ENCODE results near the gene TBC1D2B. TPM values are rescaled to one million over a fixed set of nuclear protein-coding genes. Genes with fewer than 3 reads are reported as not detected.

The TBC1D2B gene
- polyA plus RNA-seq, 1 experiment, result 39.8 TPM

GRCh38 chr15:78072080-78072892, 5.2 kb downstream of the TBC1D2B start:
- POLR2A ChIA-PET, result no interaction called here
- CTCF ChIA-PET, result interaction anchor here (0.8 to 2.0 kb wide), 7 partner anchors 13 to 113 kb away, joined by 3 to 7 read pairs (median 3); no protein-coding TSS in a partner anchor

DNA sequence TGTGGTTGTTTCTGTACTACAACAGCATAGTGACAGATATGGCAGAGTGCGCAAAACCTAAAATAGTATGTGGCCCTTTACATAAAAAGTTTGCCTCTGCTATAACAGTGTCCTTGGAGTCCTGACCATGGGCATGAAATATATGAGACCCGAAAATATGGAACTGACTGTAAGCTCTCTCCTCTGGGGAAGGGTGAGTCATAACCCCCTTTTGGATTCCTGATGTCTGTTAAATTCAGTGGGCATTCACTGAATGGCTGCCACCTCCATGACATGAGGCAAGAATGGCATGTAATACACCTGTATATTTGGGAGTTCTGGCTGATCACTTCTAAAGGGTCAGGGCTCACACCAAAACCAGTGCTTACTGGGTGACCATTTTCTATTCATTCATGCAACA, 6.1 kb downstream of the TBC1D2B start:
- ChIA-PET POLR2A (no interaction called here), CTCF (interaction anchor here (0.9 to 2.0 kb wide), 3 partner anchors 29 to 112 kb away, joined by 3 to 7 read pairs (median 3); no protein-coding TSS in a partner anchor)
- TF ChIP-seq, protein P1, sequence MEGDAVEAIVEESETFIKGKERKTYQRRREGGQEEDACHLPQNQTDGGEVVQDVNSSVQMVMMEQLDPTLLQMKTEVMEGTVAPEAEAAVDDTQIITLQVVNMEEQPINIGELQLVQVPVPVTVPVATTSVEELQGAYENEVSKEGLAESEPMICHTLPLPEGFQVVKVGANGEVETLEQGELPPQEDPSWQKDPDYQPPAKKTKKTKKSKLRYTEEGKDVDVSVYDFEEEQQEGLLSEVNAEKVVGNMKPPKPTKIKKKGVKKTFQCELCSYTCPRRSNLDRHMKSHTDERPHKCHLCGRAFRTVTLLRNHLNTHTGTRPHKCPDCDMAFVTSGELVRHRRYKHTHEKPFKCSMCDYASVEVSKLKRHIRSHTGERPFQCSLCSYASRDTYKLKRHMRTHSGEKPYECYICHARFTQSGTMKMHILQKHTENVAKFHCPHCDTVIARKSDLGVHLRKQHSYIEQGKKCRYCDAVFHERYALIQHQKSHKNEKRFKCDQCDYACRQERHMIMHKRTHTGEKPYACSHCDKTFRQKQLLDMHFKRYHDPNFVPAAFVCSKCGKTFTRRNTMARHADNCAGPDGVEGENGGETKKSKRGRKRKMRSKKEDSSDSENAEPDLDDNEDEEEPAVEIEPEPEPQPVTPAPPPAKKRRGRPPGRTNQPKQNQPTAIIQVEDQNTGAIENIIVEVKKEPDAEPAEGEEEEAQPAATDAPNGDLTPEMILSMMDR (IDR thresholded peaks at IDR 0.05; ENCODE audit: insufficient read depth, low read depth, low read length), result no peak
- no peaks in the 10 kb centered on the region for H3K36me3 ChIP-seq (ENCODE audit: control insufficient read depth, insufficient read depth, low read length)
- H3K4me3 ChIP-seq (ENCODE audit: low read depth, low read length), result no peak overlapping the region
- no peak for DNase-seq (ENCODE audit: low read depth)
- no peaks in the 10 kb centered on the region for H3K27me3 ChIP-seq (ENCODE audit: control insufficient read depth, insufficient read depth, low read length)

More at GRCh38 chr15:78072080-78072892, 5.2 kb downstream of the TBC1D2B start:
- Histone ChIP-seq H3K36me3 (ENCODE audit: control insufficient read depth, insufficient read depth, low read length) (no peaks in the 10 kb centered on the region), H3K4me3 (ENCODE audit: low read depth, low read length) (no peak overlapping the region), H3K27me3 (ENCODE audit: control insufficient read depth, insufficient read depth, low read length) (no peaks in the 10 kb centered on the region)
- peak; percentile 81 for DNase-seq (ENCODE audit: low read depth)
- TF ChIP-seq, protein P1 (IDR thresholded peaks at IDR 0.05; ENCODE audit: insufficient read depth, low read depth, low read length), result peak; percentile 28; the same call in 1 of the 2 replicates

GRCh38 chr15:78070049-78070700, 7.3 kb downstream of the TBC1D2B start:
- POLR2A ChIA-PET, result no interaction called here
- H3K36me3 ChIP-seq (ENCODE audit: control insufficient read depth, insufficient read depth, low read length), result no peaks in the 10 kb centered on the region
- CTCF ChIA-PET, result interaction anchor here (0.7 to 2.7 kb wide), 4 partner anchors 18 to 110 kb away, joined by 3 to 8 read pairs (median 4); no protein-coding TSS in a partner anchor
- TF ChIP-seq, protein P1 (IDR thresholded peaks at IDR 0.05; ENCODE audit: insufficient read depth, low read depth, low read length), result no peak
- no peaks in the 10 kb centered on the region for H3K27me3 ChIP-seq (ENCODE audit: control insufficient read depth, insufficient read depth, low read length)
- no peak for DNase-seq (ENCODE audit: low read depth)
- H3K4me3 ChIP-seq (ENCODE audit: low read depth, low read length), result no peak overlapping the region

DNA sequence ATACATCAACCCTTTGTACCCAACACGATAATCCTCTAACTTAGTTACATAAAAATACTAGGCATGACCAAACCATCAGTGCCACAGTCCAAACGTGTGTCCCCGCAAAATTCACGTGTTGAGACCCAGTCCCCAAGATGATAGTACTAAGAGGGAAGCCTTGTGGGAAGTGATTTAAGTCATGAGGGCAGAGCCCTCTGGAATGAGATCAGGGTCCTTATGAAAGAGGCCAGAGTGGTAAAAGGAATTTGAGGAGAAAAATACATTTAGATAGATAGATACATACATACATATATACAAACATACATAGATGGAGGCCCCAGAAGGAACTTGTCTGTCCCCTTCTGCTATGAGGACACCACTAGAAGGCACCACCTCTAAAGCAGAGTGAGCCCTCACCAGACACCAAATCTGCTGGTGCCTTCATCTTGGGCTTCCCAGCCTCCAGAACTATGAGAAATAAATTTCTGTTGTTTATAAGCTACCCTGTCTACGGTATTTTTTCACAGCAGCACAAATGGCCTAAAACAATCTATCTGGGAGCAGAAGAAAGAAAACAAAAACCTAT, 8.0 kb downstream of the TBC1D2B start:
- TF ChIP-seq, protein P1 (IDR thresholded peaks at IDR 0.05; ENCODE audit: insufficient read depth, low read depth, low read length), result no peak
- DNase-seq (ENCODE audit: low read depth), result no peak
- POLR2A ChIA-PET, result no interaction called here
- CTCF ChIA-PET, result interaction anchor here (0.7 to 2.7 kb wide), 4 partner anchors 18 to 171 kb away, joined by 3 to 8 read pairs (median 4); no protein-coding TSS in a partner anchor
- Histone ChIP-seq H3K4me3 (ENCODE audit: low read depth, low read length) (no peak overlapping the region), H3K36me3 (ENCODE audit: control insufficient read depth, insufficient read depth, low read length) (no peaks in the 10 kb centered on the region), H3K27me3 (ENCODE audit: control insufficient read depth, insufficient read depth, low read length) (no peaks in the 10 kb centered on the region)

DNA sequence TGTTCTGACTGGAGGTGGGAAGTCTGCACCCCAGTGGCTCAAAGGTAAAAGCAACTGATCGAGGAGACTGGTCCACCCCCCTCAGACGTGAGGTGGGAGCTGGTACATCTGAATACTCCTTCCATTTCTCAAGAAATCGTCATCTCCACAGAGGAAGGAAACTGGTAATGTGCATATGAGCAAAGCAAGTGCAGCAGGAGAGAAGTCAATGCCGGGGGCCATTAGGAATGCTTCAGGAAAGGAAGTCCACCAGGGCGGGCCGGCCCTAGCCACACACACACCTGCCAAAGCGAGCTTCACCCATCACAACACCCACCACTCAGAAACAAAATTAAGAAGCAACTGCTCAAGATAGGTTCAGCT, 8.5 kb downstream of the TBC1D2B start:
- H3K36me3 ChIP-seq (ENCODE audit: control insufficient read depth, insufficient read depth, low read length), result no peaks in the 10 kb centered on the region
- ChIA-PET CTCF (interaction anchor here (1.0 to 2.7 kb wide), 3 partner anchors 40 to 171 kb away, joined by 3 to 8 read pairs (median 4); no protein-coding TSS in a partner anchor), POLR2A (no interaction called here)
- no peak overlapping the region for H3K4me3 ChIP-seq (ENCODE audit: low read depth, low read length)
- DNase-seq (ENCODE audit: low read depth), result no peak
- TF ChIP-seq, protein P1 (IDR thresholded peaks at IDR 0.05; ENCODE audit: insufficient read depth, low read depth, low read length), result no peak
- H3K27me3 ChIP-seq (ENCODE audit: control insufficient read depth, insufficient read depth, low read length), result no peaks in the 10 kb centered on the region
